HS-27A (cell line): Measurements from ENCODE around the gene SLC19A1.

Source experiments
- DNase-seq: peaks from one replicate; pipeline ENCODE4 v3.0.0-alpha.2; 2012; ENCODE audit warnings: low read depth, missing footprints

SLC19A1 gene

DNA sequence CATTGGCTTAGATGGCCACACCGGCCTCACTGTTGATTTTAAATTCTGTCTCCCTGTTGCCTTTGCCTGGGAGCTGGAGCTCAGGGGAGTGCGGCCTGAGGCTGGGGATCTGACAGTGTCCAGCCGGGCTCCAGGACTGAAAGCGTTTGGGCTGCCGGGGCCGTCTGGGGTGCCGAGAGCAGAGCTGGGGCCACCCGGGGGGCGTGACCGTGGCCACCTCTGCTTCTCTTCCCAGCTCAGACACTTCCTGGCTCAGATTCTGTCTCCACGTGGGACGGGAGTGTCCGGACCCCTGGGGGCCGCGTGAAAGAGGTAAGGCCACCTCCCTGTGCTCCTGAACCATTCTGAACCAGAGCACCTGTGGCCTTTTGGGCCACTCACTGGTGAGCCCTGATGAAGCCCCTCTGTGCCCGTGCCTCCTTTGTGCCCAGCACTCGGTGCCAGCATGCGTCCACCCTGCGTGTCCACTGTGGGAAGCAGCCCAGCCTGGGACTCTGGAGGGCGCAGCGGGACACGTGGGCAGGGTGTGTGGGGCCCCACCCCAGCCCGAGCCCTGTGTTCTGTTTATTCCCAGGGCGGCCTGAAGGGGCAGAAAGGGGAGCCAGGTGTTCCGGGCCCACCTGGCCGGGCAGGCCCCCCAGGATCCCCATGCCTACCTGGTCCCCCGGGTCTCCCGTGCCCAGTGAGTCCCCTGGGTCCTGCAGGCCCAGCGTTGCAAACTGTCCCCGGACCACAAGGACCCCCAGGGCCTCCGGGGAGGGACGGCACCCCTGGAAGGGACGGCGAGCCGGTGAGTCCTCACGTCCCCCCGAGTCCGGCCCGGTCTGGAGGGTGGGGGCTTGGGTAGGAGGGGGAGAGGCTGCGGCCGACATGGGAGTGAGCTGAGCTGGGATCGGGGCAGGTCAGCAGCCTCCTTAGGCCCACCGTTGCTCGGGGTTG is 64.8 kb downstream of the SLC19A1 start:
- DNase-seq: no peak

DNA sequence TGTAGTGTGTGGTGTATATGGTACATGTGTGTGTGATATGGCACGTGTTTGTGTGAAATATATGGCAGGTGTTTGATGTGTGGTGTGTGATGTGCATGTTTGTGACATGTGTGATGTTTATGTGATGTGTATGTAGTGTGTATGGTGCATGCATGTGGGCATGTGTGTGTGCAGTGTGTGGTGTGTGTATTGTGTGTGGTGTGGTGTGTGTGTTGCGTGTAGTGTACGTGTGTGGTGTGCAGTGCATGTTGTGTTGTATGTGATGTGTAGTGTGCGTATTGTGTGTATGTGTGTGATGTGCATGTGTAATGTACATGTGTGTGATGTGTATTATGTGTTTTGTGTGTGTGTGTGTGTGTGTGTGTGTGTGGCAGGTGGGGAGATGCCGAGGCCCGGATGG is 65.7 kb downstream of the SLC19A1 start:
- DNase-seq: no peak

DNA sequence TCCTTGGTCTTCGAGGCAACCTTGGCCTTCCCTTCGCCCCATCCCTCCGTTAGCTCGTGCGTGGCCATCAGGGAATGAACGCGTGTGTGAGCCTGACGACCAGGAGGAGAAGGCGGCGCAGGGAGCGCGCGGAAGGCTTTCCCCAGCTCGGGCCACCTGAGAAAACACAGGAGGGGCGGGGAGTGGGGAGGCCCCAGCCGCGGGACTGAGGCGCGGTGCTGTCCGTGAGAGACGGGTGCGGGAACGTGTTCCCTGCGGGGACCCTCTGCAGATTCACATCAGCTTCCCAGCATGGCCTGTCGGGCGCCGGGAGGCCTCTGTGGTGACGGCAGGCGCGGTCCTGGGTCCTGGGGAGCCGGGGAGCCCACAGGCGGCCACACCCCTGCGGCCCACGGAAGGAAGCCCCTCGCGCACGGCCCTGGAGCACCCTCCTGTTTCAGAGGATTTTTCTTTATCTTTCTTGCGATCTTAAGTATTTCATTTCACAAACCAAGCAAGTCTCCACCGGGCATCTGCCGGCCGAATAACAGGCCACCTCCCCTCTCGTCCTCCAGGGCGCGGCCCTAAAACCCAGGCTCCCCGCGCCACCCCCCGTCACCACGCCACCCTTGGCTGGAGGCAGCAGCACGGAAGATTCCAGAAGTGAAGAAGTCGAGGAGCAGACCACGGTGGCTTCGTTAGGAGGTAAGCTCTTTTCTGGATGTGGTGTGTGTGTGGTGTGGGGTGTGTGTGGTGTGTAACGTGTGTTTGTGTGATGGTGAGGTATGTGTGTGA is 66.3 kb downstream of the SLC19A1 start:
- no peak for DNase-seq

DNA sequence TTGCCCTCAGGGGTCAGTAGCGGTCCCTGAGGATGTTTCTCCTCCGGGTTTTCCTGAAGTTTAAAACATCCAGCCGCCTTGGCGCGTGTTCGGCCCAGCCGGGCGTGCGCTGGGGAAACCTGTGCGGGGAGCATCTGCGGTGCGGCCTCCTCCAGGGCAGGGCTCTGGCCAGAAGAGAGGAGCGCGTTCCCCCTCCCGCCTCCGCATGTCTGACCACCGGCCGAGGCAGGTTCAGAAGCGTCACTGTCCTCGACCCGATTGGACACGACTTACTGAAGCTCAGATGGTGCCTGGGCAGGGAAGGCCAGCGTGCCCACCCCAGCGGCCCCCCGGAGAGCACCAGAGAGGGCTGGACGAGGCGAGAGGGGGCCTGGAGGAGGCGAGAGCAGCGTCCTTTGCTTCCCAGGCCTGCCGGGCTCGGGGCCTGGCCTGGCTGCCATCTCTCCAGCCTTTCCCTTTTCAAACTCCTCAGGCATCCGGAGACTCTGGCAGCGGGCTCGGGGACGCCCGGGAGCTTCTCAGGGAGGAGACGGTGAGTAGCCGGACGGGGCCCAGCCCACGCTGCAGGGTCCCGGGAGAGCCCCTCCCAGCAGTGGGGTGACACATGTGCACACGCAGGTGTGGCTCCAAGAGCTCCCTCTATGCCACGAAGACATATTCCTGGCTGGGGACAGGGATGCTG is 67.1 kb downstream of the SLC19A1 start:
- DNase-seq: no peak

DNA sequence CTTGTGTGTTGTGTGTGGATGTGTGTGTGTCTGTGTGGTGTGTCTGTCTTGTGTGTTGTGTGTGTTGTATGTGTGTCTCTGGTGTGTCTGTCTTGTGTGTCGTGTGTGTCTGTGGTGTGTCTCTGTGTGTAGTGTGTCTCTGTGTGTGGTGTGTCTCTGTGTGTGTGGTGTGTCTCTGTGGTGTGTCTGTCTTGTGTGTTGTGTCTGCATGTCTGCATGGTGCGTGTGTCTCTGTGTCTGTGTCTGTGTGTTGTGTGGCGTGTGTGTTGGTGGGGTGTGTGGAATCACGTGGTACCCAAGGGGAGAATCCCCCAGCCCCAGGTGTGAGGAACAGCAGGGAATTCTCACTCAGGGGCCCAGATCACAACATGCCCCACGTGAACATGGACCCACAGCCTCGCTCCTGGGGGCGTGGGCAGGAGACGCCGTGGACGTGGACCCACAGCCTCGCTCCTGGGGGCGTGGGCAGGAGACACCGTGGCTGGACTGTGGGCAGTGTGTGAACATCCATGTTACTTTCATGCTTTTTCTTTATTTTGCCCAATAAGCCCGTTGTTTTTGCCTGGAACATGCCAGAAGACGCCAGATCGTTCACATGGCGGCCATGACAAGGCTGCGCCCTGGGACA is 67.8 kb downstream of the SLC19A1 start:
- no peak for DNase-seq

DNA sequence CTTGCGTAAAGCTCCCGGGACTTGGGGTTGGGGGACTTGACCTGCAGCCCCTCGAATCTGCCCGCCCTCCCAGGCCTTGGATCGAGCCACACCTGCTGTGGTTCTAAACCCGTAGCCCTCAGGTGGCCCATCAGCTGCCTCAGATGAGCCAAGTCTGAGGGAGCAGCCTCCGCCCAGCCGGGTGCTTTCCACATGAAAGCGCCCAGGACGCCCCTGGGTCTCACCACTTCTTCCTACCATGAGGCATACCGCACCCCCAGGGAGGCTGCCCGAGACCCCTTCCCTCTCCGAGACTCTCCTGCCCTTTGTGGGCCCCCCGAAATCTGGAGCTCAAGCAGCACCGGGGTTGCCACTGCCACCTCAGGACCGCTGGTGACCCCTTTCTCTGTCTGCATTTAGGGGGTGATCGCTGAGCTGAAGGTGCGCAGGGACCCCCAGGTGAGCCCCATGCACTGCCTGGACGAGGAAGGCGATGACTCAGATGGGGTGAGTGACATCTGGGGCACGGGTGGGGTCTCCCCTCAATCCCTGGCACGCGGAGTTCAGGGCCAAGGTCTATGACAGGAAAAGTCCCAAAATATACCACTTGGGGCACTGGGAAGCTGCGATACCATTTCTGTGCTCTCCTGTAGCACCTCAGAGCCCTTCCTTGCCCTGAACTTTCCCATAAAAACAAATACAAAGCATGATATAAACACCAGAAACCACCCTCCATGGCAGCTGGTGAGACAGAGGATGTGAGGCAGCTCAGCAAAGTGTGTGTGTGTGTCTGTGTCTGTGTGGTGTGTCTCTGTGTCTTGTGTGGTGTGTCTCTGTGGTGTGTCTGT is 68.5 kb downstream of the SLC19A1 start:
- DNase-seq: no peak

DNA sequence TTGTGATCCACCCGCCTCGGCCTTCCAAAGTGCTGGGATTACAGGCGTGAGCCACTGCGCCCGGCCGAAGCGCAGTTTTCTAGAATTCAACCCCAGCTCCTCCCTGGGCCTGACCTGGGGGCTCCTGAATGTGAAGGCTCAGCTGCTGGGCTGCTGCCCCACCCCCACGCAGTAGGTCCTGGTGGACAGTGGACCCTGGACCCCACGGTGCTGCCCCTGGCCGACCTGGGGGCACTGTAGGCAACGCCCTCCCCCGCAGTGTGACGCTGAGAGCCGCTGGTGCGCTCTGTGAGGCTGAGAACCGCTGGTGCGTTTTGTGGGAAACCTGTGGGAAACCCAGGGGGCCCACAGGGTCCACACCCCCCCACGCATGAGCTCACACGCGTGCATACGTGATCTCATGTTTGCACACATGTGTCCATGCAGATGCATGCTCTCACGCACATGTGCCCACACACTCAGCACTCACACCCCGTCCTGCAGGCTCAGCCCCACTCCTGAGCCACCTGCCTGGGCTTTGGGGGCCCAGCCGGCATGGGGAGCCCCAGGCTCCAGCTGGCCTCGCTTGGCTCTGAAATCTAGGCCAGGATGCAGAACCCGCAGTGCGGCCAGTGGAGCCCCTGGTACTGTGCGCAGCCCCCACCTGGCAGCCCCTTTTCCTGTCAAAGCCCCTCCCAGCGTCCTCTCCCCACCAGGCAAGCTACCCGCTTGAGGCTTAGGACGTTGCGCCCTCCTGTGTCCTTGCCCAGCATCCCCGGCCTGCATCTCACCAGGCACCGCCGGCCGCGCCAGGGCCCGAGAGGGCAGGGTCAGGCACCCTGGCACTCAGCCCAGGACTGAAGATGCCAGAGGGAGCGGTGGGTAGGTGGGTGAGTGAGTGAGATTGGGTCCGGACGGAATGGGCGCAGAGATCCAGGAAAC is 69.5 kb downstream of the SLC19A1 start:
- DNase-seq: no peak

DNA sequence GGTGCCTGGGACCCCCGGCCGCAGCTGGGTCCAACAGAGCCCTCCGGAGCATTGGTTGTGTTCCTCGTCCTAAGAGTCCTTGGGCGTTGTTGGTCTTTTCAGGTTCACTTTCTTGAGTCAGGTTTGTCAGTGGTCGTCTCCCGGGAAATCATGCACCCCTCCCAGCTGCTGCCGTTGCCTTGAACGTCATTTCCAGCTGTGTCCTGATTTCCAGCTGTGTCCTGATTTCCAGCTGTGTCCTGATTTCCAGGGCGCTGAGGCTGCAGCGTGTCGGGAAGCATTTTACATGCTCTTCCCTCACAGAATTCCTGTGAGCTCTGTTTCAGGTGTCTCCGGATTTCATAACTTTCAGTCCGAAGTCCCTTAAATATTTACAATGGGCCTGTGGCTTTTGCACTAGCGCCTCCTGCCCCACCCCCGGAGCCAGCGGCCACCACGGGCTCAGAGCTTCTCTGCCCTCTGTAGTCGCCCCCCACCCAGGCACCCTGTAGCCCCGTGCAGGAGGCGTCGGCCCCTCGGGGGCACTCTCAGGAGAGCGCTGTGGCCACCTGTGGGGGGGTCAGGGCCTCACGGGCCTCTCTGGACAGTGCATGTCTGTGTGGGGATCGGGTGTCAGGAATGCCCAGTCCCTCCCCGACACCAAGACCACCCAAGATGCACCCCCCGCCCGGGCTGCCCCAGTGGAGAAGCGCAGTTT is 70.6 kb downstream of the SLC19A1 start:
- no peak for DNase-seq

DNA sequence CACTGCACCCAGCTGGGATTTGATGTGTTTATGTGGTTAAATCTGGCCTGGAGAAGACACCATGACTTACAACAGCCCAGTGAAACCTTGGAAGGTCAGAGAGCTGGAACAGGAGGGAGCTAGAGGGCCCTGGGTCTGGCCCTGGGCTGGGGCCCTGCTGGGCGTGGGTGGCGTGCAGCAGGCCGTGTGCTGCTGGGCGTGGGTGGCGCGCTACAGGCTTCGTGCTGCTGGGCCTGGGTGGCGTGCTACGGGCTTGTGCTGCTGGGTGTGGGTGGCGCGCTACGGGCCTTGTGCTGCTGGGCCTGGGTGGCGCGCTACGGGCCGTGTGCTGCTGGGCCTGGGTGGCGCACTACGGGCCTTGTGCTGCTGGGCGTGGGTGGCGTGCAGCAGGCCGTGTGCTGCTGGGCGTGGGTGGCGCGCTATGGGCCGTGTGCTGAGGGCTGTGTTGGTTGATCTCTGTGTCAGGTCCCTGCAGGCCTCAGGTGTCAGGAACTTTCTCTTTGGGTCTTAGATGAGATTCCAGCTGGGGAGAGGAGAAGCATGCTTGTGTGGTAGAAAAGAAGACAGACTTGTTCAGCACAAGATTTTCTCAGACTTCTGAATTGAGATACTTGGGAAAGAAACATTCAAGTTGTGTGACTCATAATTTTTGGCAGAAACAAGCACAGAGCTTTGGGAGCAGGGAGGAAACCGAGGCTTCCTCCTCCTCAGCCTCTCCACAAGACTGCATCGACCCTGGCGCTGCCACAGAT is 71.3 kb downstream of the SLC19A1 start:
- DNase-seq: peak; percentile 5

DNA sequence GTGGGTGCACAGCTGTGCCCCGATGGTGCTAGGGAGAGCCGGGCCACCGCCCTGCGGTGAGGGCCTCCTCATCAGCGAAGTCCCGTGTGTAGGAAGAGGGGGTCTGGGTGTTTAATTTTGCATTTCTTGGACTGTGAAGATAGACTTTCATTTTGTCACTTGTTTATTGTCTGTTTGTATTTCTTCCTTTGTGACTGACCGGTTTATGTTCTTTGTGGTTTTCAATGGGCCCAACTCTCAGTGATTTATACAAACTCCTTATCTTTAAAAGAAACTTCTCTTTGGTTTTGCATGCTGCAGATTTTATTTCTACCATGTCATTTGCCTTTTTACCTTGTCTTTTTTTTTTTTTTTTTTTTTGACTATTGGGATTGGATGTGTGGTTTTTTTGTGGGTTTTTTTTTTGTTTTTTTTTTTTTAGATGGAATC is 72.1 kb downstream of the SLC19A1 start:
- no peak for DNase-seq

DNA sequence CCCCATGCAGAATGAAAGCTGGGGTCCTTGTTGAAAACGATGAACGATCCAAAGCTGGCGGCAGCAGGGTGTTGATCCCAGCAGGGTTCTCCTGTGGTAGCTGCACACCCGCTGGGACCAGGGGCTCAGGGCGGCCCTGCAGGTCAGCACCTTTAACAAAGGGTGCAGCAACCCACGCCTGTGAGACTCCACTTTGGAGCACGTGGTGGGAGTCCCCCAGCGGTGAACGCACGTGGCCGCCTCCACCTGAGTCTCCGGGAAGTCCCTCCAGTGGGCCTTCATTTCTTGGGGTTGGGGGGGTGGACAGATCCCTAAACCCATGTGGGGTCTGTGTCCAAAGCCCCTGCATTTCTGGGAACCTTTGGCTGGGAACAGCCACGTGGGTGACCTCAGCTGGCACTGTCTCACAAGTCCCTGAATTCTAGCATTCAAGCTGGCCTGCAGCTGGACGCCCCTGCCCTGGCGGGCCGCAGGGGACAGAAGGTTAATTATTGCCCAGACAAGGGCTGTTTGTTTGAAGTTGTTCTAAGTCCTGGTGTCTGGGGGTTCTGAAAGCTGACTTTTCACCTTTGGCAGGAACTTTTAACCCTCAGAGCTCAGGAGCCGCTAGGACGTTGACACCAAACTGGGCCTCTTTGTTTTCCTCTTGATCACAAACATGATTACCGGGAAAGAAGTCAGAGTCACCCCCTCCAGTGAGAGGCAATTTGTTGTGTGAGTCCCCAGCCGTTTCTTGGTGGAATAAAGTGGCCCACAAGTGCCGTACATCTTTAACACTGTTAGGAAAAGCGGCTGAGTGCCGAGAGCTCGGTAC is 72.8 kb downstream of the SLC19A1 start:
- no peak for DNase-seq

DNA sequence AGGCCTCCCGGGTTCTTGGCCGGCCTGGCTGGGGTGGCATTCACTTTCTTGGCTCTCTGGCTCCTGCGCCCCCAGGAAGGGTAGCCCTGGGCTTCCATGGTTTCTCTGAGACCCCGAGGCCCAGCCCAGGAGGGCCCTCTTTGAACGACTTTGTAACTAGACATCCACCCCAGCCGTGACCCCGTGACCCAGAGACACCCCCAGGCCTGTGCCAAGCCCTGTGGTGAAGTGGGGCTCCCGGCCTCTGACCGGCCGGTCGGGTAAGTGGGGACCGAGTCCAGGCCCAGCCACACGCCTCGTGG is 73.3 kb downstream of the SLC19A1 start:
- no peak for DNase-seq

DNA sequence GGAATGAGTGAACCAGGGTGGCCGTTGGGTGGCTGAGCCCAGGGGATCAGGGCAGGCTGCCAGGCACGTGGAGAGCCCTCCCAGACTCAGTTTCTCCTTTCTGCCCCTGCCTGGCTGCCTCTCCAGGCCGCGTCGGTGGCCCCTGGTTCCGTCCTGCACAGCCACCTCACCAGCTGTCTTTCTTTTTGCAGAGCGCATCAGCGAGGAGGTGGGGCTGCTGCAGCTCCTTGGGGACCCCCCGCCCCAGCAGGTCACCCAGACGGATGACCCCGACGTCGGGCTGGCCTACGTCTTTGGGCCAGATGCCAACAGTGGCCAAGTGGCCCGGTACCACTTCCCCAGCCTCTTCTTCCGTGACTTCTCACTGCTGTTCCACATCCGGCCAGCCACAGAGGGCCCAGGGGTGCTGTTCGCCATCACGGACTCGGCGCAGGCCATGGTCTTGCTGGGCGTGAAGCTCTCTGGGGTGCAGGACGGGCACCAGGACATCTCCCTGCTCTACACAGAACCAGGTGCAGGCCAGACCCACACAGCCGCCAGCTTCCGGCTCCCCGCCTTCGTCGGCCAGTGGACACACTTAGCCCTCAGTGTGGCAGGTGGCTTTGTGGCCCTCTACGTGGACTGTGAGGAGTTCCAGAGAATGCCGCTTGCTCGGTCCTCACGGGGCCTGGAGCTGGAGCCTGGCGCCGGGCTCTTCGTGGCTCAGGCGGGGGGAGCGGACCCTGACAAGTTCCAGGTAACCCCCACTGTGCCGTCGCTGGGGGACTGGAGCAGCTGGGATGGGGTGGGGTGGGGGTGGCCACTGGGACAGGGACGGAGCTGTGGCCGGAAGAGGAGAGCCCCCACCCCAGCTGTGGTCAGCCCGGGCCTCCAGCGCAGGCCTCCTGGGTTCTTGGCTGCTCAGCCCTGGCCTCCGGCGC is 73.9 kb downstream of the SLC19A1 start:
- DNase-seq: no peak

DNA sequence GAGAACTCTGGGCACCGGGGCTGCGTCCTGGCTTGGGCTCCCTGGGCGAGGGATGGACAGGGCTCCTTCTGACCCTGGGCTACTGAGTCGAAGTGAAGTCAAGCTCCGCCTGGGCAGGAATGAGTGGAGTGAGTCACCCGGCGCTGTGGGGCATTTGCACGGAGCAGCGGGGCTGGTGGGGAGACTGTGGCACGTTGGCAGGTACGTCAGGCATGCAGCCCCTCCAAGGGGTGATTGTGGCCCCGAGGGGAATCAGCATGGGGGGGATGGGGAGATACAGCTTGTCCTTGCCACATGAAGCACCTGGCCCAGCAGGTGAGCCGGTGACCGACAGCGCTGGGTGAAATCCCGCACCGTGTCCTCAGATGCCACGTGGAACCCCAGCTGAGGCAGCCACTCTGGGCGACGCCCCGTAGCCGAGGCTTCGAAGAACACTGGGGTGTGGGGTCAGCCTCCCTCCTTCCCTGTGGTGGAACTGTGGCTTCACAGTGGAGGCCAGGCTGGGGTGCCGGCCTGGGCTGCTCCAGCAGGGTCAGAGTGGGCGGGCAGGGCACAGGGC is 74.9 kb downstream of the SLC19A1 start:
- DNase-seq: no peak

DNA sequence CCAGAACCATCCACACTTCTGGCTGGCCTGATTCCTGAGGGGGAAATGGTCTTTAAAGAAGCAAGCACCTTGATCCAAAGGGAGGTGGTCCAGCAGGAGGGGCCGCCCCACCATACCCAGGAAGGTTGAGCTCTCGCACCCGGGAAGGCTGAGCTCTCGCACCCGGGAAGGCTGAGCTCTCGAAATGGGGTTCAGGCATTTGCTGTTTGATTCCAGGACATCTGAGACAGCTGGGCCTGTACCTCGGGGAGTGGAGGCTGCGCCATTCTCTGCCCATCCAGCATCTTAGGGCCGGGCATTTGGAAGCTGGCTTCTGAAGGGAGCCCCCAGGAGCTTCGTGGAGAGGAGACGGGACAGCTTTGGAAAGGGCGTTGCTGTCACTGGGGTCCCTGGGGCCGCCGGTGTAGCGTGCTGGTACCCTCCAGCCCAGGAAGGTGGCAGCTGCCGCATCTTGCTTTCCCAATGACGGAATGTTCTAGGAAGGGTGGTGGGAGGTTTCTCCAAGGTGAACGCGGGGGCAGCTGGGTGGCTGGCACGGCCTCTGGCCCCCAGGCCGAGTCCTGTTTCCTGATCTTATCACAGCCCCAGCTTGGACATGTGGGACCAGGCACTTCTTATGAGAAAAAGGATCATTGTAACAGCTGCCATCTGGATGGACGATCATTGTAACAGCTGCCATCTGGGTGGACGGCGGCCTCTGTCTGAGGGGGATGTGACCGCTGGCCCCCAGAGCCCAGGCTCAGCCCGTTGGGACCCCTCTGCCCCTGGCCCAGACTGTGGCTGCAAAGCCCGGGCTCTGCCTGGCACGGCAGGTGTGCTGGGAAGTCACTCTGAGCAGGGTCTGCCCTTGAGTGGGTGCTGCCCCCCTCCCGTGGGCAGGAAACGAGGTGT is 75.7 kb downstream of the SLC19A1 start:
- no peak for DNase-seq
